Urinary bladder (tissue), 4 donors: Measurements from ENCODE around the gene ARHGAP32. TPM values are rescaled to one million over a fixed set of nuclear protein-coding genes. Genes with fewer than 3 reads are reported as not detected.

Experiments
- DNase-seq: peaks from one replicate; pipeline ENCODE4 v3.0.0-alpha.2; 2015; ENCODE audit errors: extremely low spot score
- H3K27ac ChIP-seq: one replicate; pipeline ENCODE4 v1.5.1; 2013; ENCODE audit warnings: low read depth, mild to moderate bottlenecking, moderate library complexity
- H3K36me3 ChIP-seq: one replicate; pipeline ENCODE4 v1.6.1; 2013; ENCODE audit warnings: mild to moderate bottlenecking, moderate library complexity; ENCODE audit not compliant: insufficient read depth
- H3K4me1 ChIP-seq: one replicate; pipeline ENCODE4 v1.6.1; 2013; ENCODE audit warnings: mild to moderate bottlenecking, moderate library complexity; ENCODE audit not compliant: insufficient read depth
- H3K4me3 ChIP-seq: one replicate; pipeline ENCODE4 v1.5.1; 2013; ENCODE audit warnings: low read depth, low read length
- WGBS: extraction: QIAGEN DNeasy Blood & Tissue Kit; methylation state at CpG from one replicate; pipeline ENCODE4 v1.1.7; 2013; 5-methylcytosine and 5-hydroxymethylcytosine counted together
- polyA plus RNA-seq: library from polyadenylated mRNA; stranded (reverse); fragments of 200-250 nt; gene quantifications from one replicate; pipeline ENCODE4 v1.2.3, GENCODE V29; 2013
- total RNA-seq: library from RNA; depleted of rRNA; stranded (reverse); fragments of >200 nt; gene quantifications from one replicate; pipeline ENCODE4 v1.2.3, GENCODE V29; 2014
- donor health status: healthy with polysubstance abuse.
- donor health status: healthy.

ARHGAP32 gene
- total RNA-seq (40.0 TPM), polyA plus RNA-seq (5.1 TPM)

GRCh38 chr11:129192150-129192549 lies at the start of gene ARHGAP32:
Gene ARHGAP32 (minus strand): TSS chr11:129192325. CDS start chr11:129192198, 127 bp downstream.
- no peak for DNase-seq
- H3K27ac ChIP-seq = peak within 1 kb of the TSS; percentile 50
- H3K36me3 ChIP-seq = no peaks in the 10 kb centered on the region
- no peak within 1 kb of the TSS for H3K4me3 ChIP-seq
- 89% methylated on average over 2 of the region's 2 CpGs for WGBS
- no peaks in the 10 kb centered on the region for H3K4me1 ChIP-seq

- Histone ChIP-seq H3K4me1 (no peaks in the 10 kb centered on the region), H3K36me3 (no peaks in the 10 kb centered on the region), H3K4me3 (no peak overlapping the region), H3K27ac (no peak overlapping the region)
- DNase-seq = no peak
- 95% methylated on average over 2 of the region's 2 CpGs for WGBS
Measured at GRCh38 chr11:129239207-129239606, 47.1 kb upstream of the ARHGAP32 start.

GRCh38 chr11:129237880-129238638 lies 45.9 kb upstream of the ARHGAP32 start:
- Histone ChIP-seq H3K36me3 (no peaks in the 10 kb centered on the region), H3K27ac (no peak overlapping the region), H3K4me1 (no peaks in the 10 kb centered on the region), H3K4me3 (no peak overlapping the region)
- 98% methylated on average over 3 of the region's 3 CpGs for WGBS
- DNase-seq = no peak

- Histone ChIP-seq H3K4me3 (no peak overlapping the region), H3K27ac (no peak overlapping the region), H3K4me1 (no peaks in the 10 kb centered on the region), H3K36me3 (no peaks in the 10 kb centered on the region)
- 74% methylated on average over 4 of the region's 4 CpGs for WGBS
- DNase-seq = no peak
Measured at GRCh38 chr11:129237456-129237855, 45.3 kb upstream of the ARHGAP32 start.

GRCh38 chr11:129236850-129237249 lies 44.7 kb upstream of the ARHGAP32 start:
- no peaks in the 10 kb centered on the region for H3K4me1 ChIP-seq
- no peak for DNase-seq
- no peak overlapping the region for H3K27ac ChIP-seq
- H3K4me3 ChIP-seq = no peak overlapping the region
- H3K36me3 ChIP-seq = no peaks in the 10 kb centered on the region
- WGBS = 97% methylated on average over 1 of the region's 1 CpG

GRCh38 chr11:129234978-129235377 lies 42.9 kb upstream of the ARHGAP32 start:
- H3K27ac ChIP-seq = no peak overlapping the region
- no peak for DNase-seq
- 88% methylated on average over 5 of the region's 5 CpGs for WGBS
- H3K4me3 ChIP-seq = no peak overlapping the region
- no peaks in the 10 kb centered on the region for H3K4me1 ChIP-seq
- no peaks in the 10 kb centered on the region for H3K36me3 ChIP-seq

GRCh38 chr11:129230006-129230405 lies 37.9 kb upstream of the ARHGAP32 start:
- Histone ChIP-seq H3K4me1 (no peaks in the 10 kb centered on the region), H3K4me3 (no peak overlapping the region), H3K27ac (no peak overlapping the region), H3K36me3 (peaks cover 1% of the 10 kb centered on the region)
- no peak for DNase-seq
- WGBS = 70% methylated on average over 6 of the region's 6 CpGs

- DNase-seq = no peak
- H3K4me1 ChIP-seq = no peaks in the 10 kb centered on the region
- H3K27ac ChIP-seq = no peak overlapping the region
- H3K4me3 ChIP-seq = no peak overlapping the region
- 96% methylated on average over 2 of the region's 2 CpGs for WGBS
- peaks cover 1% of the 10 kb centered on the region for H3K36me3 ChIP-seq
Measured at GRCh38 chr11:129226207-129226798, 34.2 kb upstream of the ARHGAP32 start.

- H3K4me3 ChIP-seq = no peak overlapping the region
- H3K4me1 ChIP-seq = no peaks in the 10 kb centered on the region
- 98% methylated on average over 1 of the region's 1 CpG for WGBS
- peaks cover 1% of the 10 kb centered on the region for H3K36me3 ChIP-seq
- DNase-seq = no peak
- no peak overlapping the region for H3K27ac ChIP-seq
Measured at GRCh38 chr11:129225190-129225589, 33.1 kb upstream of the ARHGAP32 start.

GRCh38 chr11:129224538-129224937 lies 32.4 kb upstream of the ARHGAP32 start:
- no peak for DNase-seq
- WGBS = 80% methylated on average over 3 of the region's 3 CpGs
- no peaks in the 10 kb centered on the region for H3K4me1 ChIP-seq
- H3K27ac ChIP-seq = no peak overlapping the region
- no peak overlapping the region for H3K4me3 ChIP-seq
- H3K36me3 ChIP-seq = peaks cover 1% of the 10 kb centered on the region

GRCh38 chr11:129223701-129224149 lies 31.6 kb upstream of the ARHGAP32 start:
- WGBS = 31% methylated on average over 2 of the region's 2 CpGs
- Histone ChIP-seq H3K36me3 (no peaks in the 10 kb centered on the region), H3K4me3 (no peak overlapping the region), H3K4me1 (no peaks in the 10 kb centered on the region), H3K27ac (no peak overlapping the region)
- DNase-seq = no peak

GRCh38 chr11:129223260-129223659 lies 31.1 kb upstream of the ARHGAP32 start:
- Histone ChIP-seq H3K27ac (no peak overlapping the region), H3K36me3 (no peaks in the 10 kb centered on the region), H3K4me1 (no peaks in the 10 kb centered on the region), H3K4me3 (no peak overlapping the region)
- DNase-seq = no peak
- 29% methylated on average over 1 of the region's 1 CpG for WGBS

GRCh38 chr11:129222158-129222557 lies 30.0 kb upstream of the ARHGAP32 start:
- no peaks in the 10 kb centered on the region for H3K4me1 ChIP-seq
- no peak overlapping the region for H3K27ac ChIP-seq
- 76% methylated on average over 3 of the region's 3 CpGs for WGBS
- no peak overlapping the region for H3K4me3 ChIP-seq
- DNase-seq = no peak
- no peaks in the 10 kb centered on the region for H3K36me3 ChIP-seq

GRCh38 chr11:129215506-129216245 lies 23.6 kb upstream of the ARHGAP32 start:
- Histone ChIP-seq H3K36me3 (no peaks in the 10 kb centered on the region), H3K4me3 (no peak overlapping the region), H3K27ac (no peak overlapping the region), H3K4me1 (no peaks in the 10 kb centered on the region)
- no peak for DNase-seq
- WGBS = 73% methylated on average over 8 of the region's 8 CpGs
